Panc1 (cell line): ENCODE results near the gene NIPA2. TPM values are rescaled to one million over a fixed set of nuclear protein-coding genes. Genes with fewer than 3 reads are reported as not detected.

Experiments used
- ATAC-seq: fragments of 200-7000 bp; cut with Tn5 transposase; 2 replicates; pipeline ENCODE4 v1.9.1; 2020; ENCODE audit warnings: mild to moderate bottlenecking, moderate library complexity
- BruUV-seq: library from RNA; stranded (reverse); fragments of 400-500 nt; replicated peaks from 2 replicates; lab custom pipeline; 2021; lab: Mats Ljungman, UMichigan
- CTCF ChIA-PET: fragments of 300-600 bp; sonication (Branson Sonifier 250); formaldehyde crosslinking; loops from one replicate; lab custom pipeline; 2022; ENCODE audit warnings: antibody characterized with exemption; lab: Charles Lee
- POLR2A ChIA-PET: fragments of 300-600 bp; sonication (Branson Sonifier 250); formaldehyde crosslinking; loops from one replicate; lab custom pipeline; 2022; ENCODE audit warnings: antibody characterized with exemption; lab: Charles Lee
- DNase-seq: peaks from one replicate; pipeline ENCODE4 v3.0.0-alpha.2; 2010; ENCODE audit warnings: low read depth, low spot score
- H3K27ac ChIP-seq: 2 replicates; pipeline ENCODE4 v1.5.1; 2011; ENCODE audit warnings: mild to moderate bottlenecking, low read length, inconsistent platforms
- H3K27me3 ChIP-seq: fragments of 200-500 bp; sonication (Bioruptor generic); 2 replicates; pipeline ENCODE4 v1.6.0; 2014; ENCODE audit warnings: low read length, inconsistent platforms; ENCODE audit not compliant: control insufficient read depth, insufficient read depth
- H3K36me3 ChIP-seq: fragments of 200-500 bp; sonication (Bioruptor generic); 2 replicates; pipeline ENCODE4 v1.5.1; 2014; ENCODE audit warnings: inconsistent platforms, mild to moderate bottlenecking, low read length, moderate library complexity; ENCODE audit not compliant: control insufficient read depth, insufficient read depth
- H3K4me1 ChIP-seq: 2 replicates; pipeline ENCODE4 v1.5.1; 2011; ENCODE audit warnings: inconsistent platforms, mild to moderate bottlenecking, low read length, moderate library complexity; ENCODE audit not compliant: control insufficient read depth, insufficient read depth
- H3K4me3 ChIP-seq, 2 experiments: 2 replicates each; pipeline ENCODE4 v1.5.1; 2011 to 2012; ENCODE audit warnings: low read depth in 2 of 2, low read length in 2 of 2, mild to moderate bottlenecking in 2 of 2, inconsistent platforms in 1 of 2, moderate library complexity in 1 of 2
- H3K9me3 ChIP-seq: fragments of 200-500 bp; sonication (Bioruptor generic); 2 replicates; pipeline ENCODE4 v1.5.1; 2014; ENCODE audit warnings: low read depth, mild to moderate bottlenecking, inconsistent platforms, low read length, moderate library complexity; ENCODE audit not compliant: control insufficient read depth, insufficient read depth
- CTCF ChIP-seq: fragments of 450-650 bp; IDR thresholded peaks from 2 replicates; pipeline ENCODE4 v1.5.1; 2017; ENCODE audit warnings: mild to moderate bottlenecking
- POLR2AphosphoS5 ChIP-seq: IDR thresholded peaks from 2 replicates; pipeline ENCODE4 v1.6.1; 2012; ENCODE audit warnings: mild to moderate bottlenecking, low read depth, low read length, moderate library complexity
- REST ChIP-seq, 2 experiments: IDR thresholded peaks; 2 replicates each; pipeline ENCODE4 v1.6.1; 2011 to 2012; ENCODE audit warnings: low read depth in 2 of 2, control low read depth in 1 of 2, low read length in 1 of 2, mild to moderate bottlenecking in 1 of 2, moderate library complexity in 1 of 2; ENCODE audit not compliant: insufficient read depth in 1 of 2
- SIN3A ChIP-seq: IDR thresholded peaks from 2 replicates; pipeline ENCODE4 v1.6.1; 2012; ENCODE audit warnings: low read depth, mild to moderate bottlenecking, low read length, moderate library complexity, borderline replicate concordance; ENCODE audit not compliant: insufficient read depth
- TCF7L2 ChIP-seq: IDR thresholded peaks from 2 replicates; pipeline ENCODE4 v1.6.1; 2011; ENCODE audit warnings: mild to moderate bottlenecking, low read depth, low read length, inconsistent platforms
- in situ Hi-C: cut with HindIII; loops from 2 replicates; pipeline ENCODE4 v1.10.0; 2016; ENCODE audit warnings: low sequenced_read_pairs, low pct_unique_long_range_greater_than_20kb
- intact Hi-C: fragments of 100-400 bp; cut with micrococcal nuclease; formaldehyde crosslinking; loops from one replicate; pipeline ENCODE4 v1.10.0; 2022; ENCODE audit not compliant: unreplicated experiment
- total RNA-seq: library from RNA; stranded (reverse); gene quantifications from one replicate; pipeline ENCODE4 v1.2.1, GENCODE V29; 2021; ENCODE audit not compliant: unreplicated experiment

NIPA2 gene
- total RNA-seq, 1 experiment from 2014 or later, result 94.8 TPM

GRCh38 chr15:22884344-22884743 is 45.9 kb downstream of the NIPA2 start:
- H3K27me3 ChIP-seq, result no peaks in the 10 kb centered on the region
- H3K4me3 ChIP-seq, result no peak overlapping the region
- TF ChIP-seq CTCF (no peak), SIN3A (no peak), POLR2AphosphoS5 (no peak), TCF7L2 (no peak), REST (IDR thresholded peaks at IDR 0.05; ENCODE audit: insufficient read depth in 1 of 2, low read depth in 2 of 2, low read length in 1 of 2) (no peak)
- H3K9me3 ChIP-seq, result no peaks in the 10 kb centered on the region
- peaks cover 4% of the 10 kb centered on the region; the same call in 1 of the 2 replicates for H3K36me3 ChIP-seq
- in situ Hi-C loops, result no loop called here
- ChIA-PET POLR2A (no interaction called here), CTCF (no interaction called here)
- BruUV-seq, result no TSS peak
- ATAC-seq (0 out of 2 replicates have a peak, but pooled peaks have one; percentile 42), DNase-seq (no peak)
- H3K27ac ChIP-seq, result no peak overlapping the region
- intact Hi-C loops, result no loop called here
- no peaks in the 10 kb centered on the region for H3K4me1 ChIP-seq

DNA sequence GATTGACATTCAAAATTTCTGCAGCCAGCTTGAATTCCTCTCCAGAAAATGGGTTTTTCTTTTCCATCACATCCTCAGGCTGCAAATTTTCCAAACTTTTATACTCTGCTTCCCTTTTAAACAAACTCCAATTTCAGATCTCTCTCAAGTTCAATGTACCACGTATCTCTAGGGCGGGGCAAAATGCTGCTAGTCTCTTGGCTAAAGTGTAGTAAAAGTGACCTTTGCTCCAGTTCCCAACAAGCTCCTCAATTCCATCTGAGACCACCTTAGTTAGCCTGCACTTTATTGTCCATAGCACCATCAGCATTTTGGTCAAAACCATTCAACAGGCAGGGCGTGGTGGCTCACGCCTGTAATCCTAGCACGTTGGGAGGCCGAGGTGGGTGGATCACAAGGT is 46.7 kb downstream of the NIPA2 start:
- H3K9me3 ChIP-seq, result no peaks in the 10 kb centered on the region
- H3K36me3 ChIP-seq, result peaks cover 4% of the 10 kb centered on the region; the same call in 1 of the 2 replicates
- ChIA-PET POLR2A (no interaction called here), CTCF (no interaction called here)
- H3K4me3 ChIP-seq, result no peak overlapping the region
- ATAC-seq (no peak), DNase-seq (no peak)
- no peaks in the 10 kb centered on the region for H3K4me1 ChIP-seq
- H3K27ac ChIP-seq, result no peak overlapping the region
- TF ChIP-seq REST (IDR thresholded peaks at IDR 0.05; ENCODE audit: insufficient read depth in 1 of 2, low read depth in 2 of 2, low read length in 1 of 2) (no peak), TCF7L2 (no peak), CTCF (no peak), POLR2AphosphoS5 (no peak), SIN3A (no peak)
- intact Hi-C loops, result no loop called here
- no TSS peak for BruUV-seq
- no peaks in the 10 kb centered on the region for H3K27me3 ChIP-seq
- in situ Hi-C loops, result no loop called here
